K562 (cell line): Measurements from ENCODE around the gene AMIGO3. TPM values are rescaled to one million over a fixed set of nuclear protein-coding genes. Genes with fewer than 3 reads are reported as not detected.

ENCODE experiments used
- ATAC-seq: fragments of 200-7000 bp; cut with Tn5 transposase; 3 replicates; pipeline ENCODE4 v1.9.1; 2020; ENCODE audit warnings: moderate library complexity
- BruUV-seq: library from RNA; stranded (reverse); fragments of 400-500 nt; replicated peaks from 2 replicates; lab custom pipeline; 2021; lab: Mats Ljungman, UMichigan
- CTCF ChIA-PET: fragments of 300-600 bp; formaldehyde crosslinking; extraction: SDS; loops from one replicate; lab custom pipeline; 2021; ENCODE audit warnings: low intra/inter-chr PET ratio; lab: Yijun Ruan, JAX
- POLR2A ChIA-PET: fragments of 300-600, 350-650 bp; sonication (Branson Sonifier 250); formaldehyde crosslinking; extraction: SDS; loops from one replicate; lab custom pipeline; 2021; ENCODE audit warnings: antibody characterized with exemption, inconsistent platforms; lab: Yijun Ruan, JAX
- DNase-seq, 4 experiments: peaks; one replicate each; pipeline versions ENCODE4 v3.0.0 to v3.0.0-alpha.2; 2011 to 2018; ENCODE audit warnings: low spot score in 3 of 4, mixed read lengths in 3 of 4; ENCODE audit errors: extremely low read depth in 1 of 4
- FAIRE-seq: peaks from 2 replicates; lab custom pipeline; 2011; peaks lifted over from hg19 to GRCh38; lab: Jason Lieb, UNC
- H2AFZ ChIP-seq: 2 replicates; pipeline ENCODE4 v1.6.0; 2011; ENCODE audit warnings: low read depth, low read length, control low read depth, inconsistent platforms
- H3K27ac ChIP-seq: fragments of 200-600 bp; 3 replicates; pipeline ENCODE4 v1.8.0; 2011; ENCODE audit warnings: low read depth, mild to moderate bottlenecking, control low read depth, inconsistent platforms, low read length, moderate library complexity, mixed read lengths; ENCODE audit errors: extremely low read depth
- H3K27me3 ChIP-seq, 2 experiments: fragments of 300-600 bp in 1 of 2; 2 replicates in 1 of 2; 3 replicates in 1 of 2; pipeline versions ENCODE4 v1.6.0 to v1.8.0; 2011; ENCODE audit warnings: inconsistent platforms in 2 of 2, low read length in 2 of 2, mild to moderate bottlenecking in 1 of 2, mixed read lengths in 1 of 2, moderate library complexity in 1 of 2; ENCODE audit not compliant: control insufficient read depth in 2 of 2, insufficient read depth in 2 of 2
- H3K36me3 ChIP-seq: fragments of 300-600 bp; 3 replicates; pipeline ENCODE4 v1.8.0; 2011; ENCODE audit warnings: mild to moderate bottlenecking, low read length, inconsistent platforms; ENCODE audit not compliant: control insufficient read depth, insufficient read depth
- H3K4me1 ChIP-seq, 2 experiments: fragments of 200-600 bp in 1 of 2; replicated peaks in 1 of 2; 2 replicates in 1 of 2; 3 replicates in 1 of 2; pipeline versions ENCODE4 v1.5.1 to v1.8.0; 2011; ENCODE audit warnings: inconsistent platforms in 2 of 2, low read length in 2 of 2, mild to moderate bottlenecking in 1 of 2, mixed read lengths in 1 of 2, moderate library complexity in 1 of 2; ENCODE audit not compliant: control insufficient read depth in 2 of 2, insufficient read depth in 2 of 2
- H3K4me2 ChIP-seq: 2 replicates; pipeline ENCODE4 v1.6.1; 2011; ENCODE audit warnings: low read length, control low read depth, inconsistent platforms, mixed read lengths; ENCODE audit not compliant: insufficient read depth
- H3K4me3 ChIP-seq: fragments of 200-600 bp; sonication (generic), shearing (Covaris generic); 2 replicates; pipeline ENCODE4 v1.5.1; 2016; ENCODE audit warnings: control low read depth, inconsistent platforms
- H3K79me2 ChIP-seq: fragments of 200-600 bp; 3 replicates; pipeline ENCODE4 v1.8.0; 2011; ENCODE audit warnings: low read length, inconsistent platforms; ENCODE audit not compliant: control insufficient read depth, insufficient read depth
- H3K9ac ChIP-seq, 2 experiments: 2 replicates each; pipeline versions ENCODE4 v1.6.0 to v1.6.1; 2011; ENCODE audit warnings: low read depth in 2 of 2, low read length in 2 of 2, control low read depth in 1 of 2, inconsistent platforms in 1 of 2, mild to moderate bottlenecking in 1 of 2, mixed read lengths in 1 of 2; ENCODE audit not compliant: insufficient read depth in 1 of 2
- H3K9me1 ChIP-seq: one replicate; pipeline ENCODE4 v1.6.0; 2011; ENCODE audit warnings: inconsistent platforms, mild to moderate bottlenecking, low read length, moderate library complexity; ENCODE audit not compliant: control insufficient read depth, insufficient read depth
- H3K9me3 ChIP-seq: replicated peaks from 2 replicates; pipeline ENCODE4 v1.5.1; 2011; ENCODE audit warnings: low read depth, low read length, inconsistent platforms; ENCODE audit not compliant: control insufficient read depth, insufficient read depth
- H4K20me1 ChIP-seq: replicated peaks from 2 replicates; pipeline ENCODE4 v1.6.1; 2011; ENCODE audit warnings: low read length, inconsistent platforms, mixed read lengths; ENCODE audit not compliant: control insufficient read depth, insufficient read depth
- ARID3B ChIP-seq: fragments of 250-450 bp; sonication (Bioruptor Pico); IDR thresholded peaks from 2 replicates; pipeline ENCODE4 v1.4.0; 2020; ENCODE audit warnings: borderline replicate concordance
- CBFA2T3 ChIP-seq: fragments of 450-650 bp; IDR thresholded peaks from 2 replicates; pipeline ENCODE4 v1.6.1; 2017
- E2F8 ChIP-seq: fragments of 450-650 bp; IDR thresholded peaks from 2 replicates; pipeline ENCODE4 v1.7.1; 2018; ENCODE audit warnings: mild to moderate bottlenecking, low read depth; ENCODE audit not compliant: partially characterized antibody
- EWSR1 ChIP-seq: fragments of 450-650 bp; IDR thresholded peaks from 2 replicates; pipeline ENCODE4 v1.6.1; 2018; ENCODE audit warnings: borderline replicate concordance, mild to moderate bottlenecking, low read depth, moderate library complexity; ENCODE audit not compliant: partially characterized antibody
- FOSL1 ChIP-seq: fragments of 200-800 bp; sonication (Bioruptor generic); conservative IDR thresholded peaks from 2 replicates; pipeline ENCODE4 v1.6.1; 2016; ENCODE audit warnings: missing genetic modification characterization, missing compliant biosample characterization
- FOXO4 ChIP-seq: fragments of 450-650 bp; formaldehyde crosslinking; IDR thresholded peaks from 2 replicates; pipeline ENCODE4 v1.4.0; 2020; ENCODE audit warnings: mild to moderate bottlenecking, moderate library complexity
- GATA2 ChIP-seq: sonication (generic); formaldehyde crosslinking; IDR thresholded peaks from 2 replicates; pipeline ENCODE4 v1.4.0; 2020; ENCODE audit warnings: mild to moderate bottlenecking, missing genetic modification reagents
- HSF4 ChIP-seq: fragments of 250-450 bp; sonication (Bioruptor Pico); IDR thresholded peaks from 2 replicates; pipeline ENCODE4 v2.1.2; 2022; ENCODE audit warnings: mild to moderate bottlenecking, moderate library complexity, borderline replicate concordance
- MAFG ChIP-seq: fragments of 450-650 bp; conservative IDR thresholded peaks from 2 replicates; pipeline ENCODE4 v1.6.1; 2016; ENCODE audit warnings: missing genetic modification characterization, missing compliant biosample characterization
- MBD2 ChIP-seq: sonication (generic); IDR thresholded peaks from 2 replicates; pipeline ENCODE4 v1.6.1; 2016; ENCODE audit warnings: low read depth, borderline replicate concordance
- MXI1 ChIP-seq: IDR thresholded peaks from 2 replicates; pipeline ENCODE4 v1.6.1; 2011; ENCODE audit warnings: low read depth, mild to moderate bottlenecking, improper control_type of control experiment, low read length
- MYBL2 ChIP-seq, 2 experiments: fragments of 450-650 bp in 1 of 2; sonication (generic) in 1 of 2; formaldehyde crosslinking in 1 of 2; IDR thresholded peaks; 2 replicates each; pipeline versions ENCODE4 v1.6.1 to v1.8.1; 2017 to 2022; ENCODE audit warnings: borderline replicate concordance in 1 of 2, inconsistent platforms in 1 of 2, low read depth in 1 of 2, mild to moderate bottlenecking in 1 of 2, missing genetic modification reagents in 1 of 2, moderate library complexity in 1 of 2
- PYGO2 ChIP-seq: fragments of 450-650 bp; IDR thresholded peaks from 2 replicates; pipeline ENCODE4 v1.6.1; 2016; ENCODE audit warnings: mild to moderate bottlenecking, missing genetic modification characterization, moderate library complexity, missing compliant biosample characterization
- RBM14 ChIP-seq: fragments of 200-400 bp; formaldehyde crosslinking; IDR thresholded peaks from 2 replicates; pipeline ENCODE4 v1.6.1; 2018; ENCODE audit warnings: low read depth, mild to moderate bottlenecking, low read length, moderate library complexity, borderline replicate concordance; ENCODE audit not compliant: insufficient read depth
- ZNF134 ChIP-seq: fragments of 250-450 bp; sonication (Bioruptor Pico); conservative IDR thresholded peaks from 2 replicates; pipeline ENCODE4 v1.4.0; 2020
- WGBS: fragments of 100-300 bp; shearing (Covaris generic); methylation state at CpG from one replicate; pipeline ENCODE4 v1.1.6; 2016; ENCODE audit warnings: low coverage, mixed read lengths; ENCODE audit not compliant: insufficient coverage; ENCODE audit errors: missing lambda C conversion rate; 5-methylcytosine and 5-hydroxymethylcytosine counted together
- in situ Hi-C: fragments of 300-500 bp; cut with MboI; formaldehyde crosslinking; loops from 4 replicates; pipeline ENCODE4 v1.15.0; 2018; ENCODE audit warnings: inconsistent platforms, mixed read lengths
- intact Hi-C: fragments of 100-400 bp; cut with micrococcal nuclease; formaldehyde crosslinking; loops from 2 replicates; pipeline ENCODE4 v1.14.2; 2022
- polyA plus RNA-seq, 8 experiments: library from polyadenylated mRNA; depleted of rRNA in 4 of 8; stranded (reverse) in 5 of 8; unstranded in 3 of 8; fragments of >200 nt; fragmentation: Nextera tagmentation in 2 of 8; fragmentation: Illumina TruSeq in 1 of 8; extraction: Ambion mirVana in 2 of 8; extraction: Trizol in 1 of 8; gene quantifications; 2 replicates each; pipeline versions ENCODE4 v1.2.1 to v1.2.3, GENCODE V29; 2011 to 2014; ENCODE audit warnings: inconsistent platforms in 1 of 8, missing spikeins in 1 of 8
- total RNA-seq, 7 experiments: library from RNA; depleted of rRNA in 6 of 7; stranded (reverse); fragments of >200 nt in 6 of 7; fragmentation: Illumina TruSeq in 2 of 7; extraction: Trizol in 2 of 7; gene quantifications; 2 replicates each; pipeline versions ENCODE4 v1.2.1 to v1.2.3, GENCODE V29; 2011 to 2021; ENCODE audit warnings: low replicate concordance in 1 of 7

The AMIGO3 gene
- total and polyA plus RNA-seq, 9 of the 15 experiments (the other 6 are each of a cell fraction or from before 2014, with no cell fraction given) = 0.13 to 2.8 (median 0.44) TPM; not detected in 4

- ChIA-PET CTCF (interaction anchor here (1.9 kb wide), 1 partner anchor 133 kb away, joined by 21 read pairs; no protein-coding TSS in a partner anchor), POLR2A (interaction anchor here (0.7 to 1.0 kb wide), 3 partner anchors 16 to 208 kb away, joined by 4 to 5 read pairs (median 4); no protein-coding TSS in a partner anchor)
- Histone ChIP-seq H3K4me1 (peaks cover 17 to 33% of the 10 kb centered on the region in 2 experiments; a peak in 4 of 5 replicates), H3K79me2 (peaks cover 29% of the 10 kb centered on the region), H2AFZ (peak overlapping the region; percentile 84), H3K9me3 (no peaks in the 10 kb centered on the region), H3K36me3 (peaks cover 33% of the 10 kb centered on the region; the same call in 2 of the 3 replicates), H3K27ac (peak overlapping the region; percentile 94), H3K9ac (peak overlapping the region; percentile 95 to 98), H3K4me3 (peak overlapping the region; percentile 81), H3K27me3 (no peaks in the 10 kb centered on the region), H4K20me1 (no peaks in the 10 kb centered on the region; the same call in 1 of the 2 replicates), H3K4me2 (peak overlapping the region; percentile 95), H3K9me1 (peaks cover 2% of the 10 kb centered on the region)
- intact Hi-C loops = loop anchor here (5.0 kb wide), 1 partner anchor 106 kb away; no protein-coding TSS in a partner anchor
- WGBS = 0% methylated on average over 2 of the region's 17 CpGs
- FAIRE-seq (no peak), DNase-seq (peak in 2 of 4 experiments; percentile 26 to 45), ATAC-seq (0 out of 3 replicates have a peak, but pooled peaks have one; percentile 1)
- in situ Hi-C loops = loop anchor here (5.0 kb wide), 1 partner anchor 131 kb away; no protein-coding TSS in a partner anchor
- TSS peak; percentile 84 for BruUV-seq
- TF ChIP-seq RBM14 (no peak), CBFA2T3 (peak; percentile 28; the same call in 1 of the 2 replicates), FOSL1 (no peak), ARID3B (no peak), MAFG (tag) (no peak), MBD2 (no peak), EWSR1 (no peak), FOXO4 (CRISPR knock-in tag) (no peak), E2F8 (no peak), HSF4 (CRISPR knock-in tag) (no peak), ZNF134 (CRISPR knock-in tag) (no peak), MXI1 (no peak), MYBL2 (IDR thresholded peaks at IDR 0.05; ENCODE audit: low read depth) (no peak), MYBL2 (CRISPR knock-in tag; IDR thresholded peaks at IDR 0.05; ENCODE audit: borderline replicate concordance) (no peak), GATA2 (0 out of 2 replicates have a peak, but pooled peaks have one; percentile 26), PYGO2 (tag) (no peak)
Measured at GRCh38 chr3:49673121-49673714, 46.3 kb downstream of the AMIGO3 start.
